Fibroblast of pulmonary artery (primary cell): ENCODE data around the gene PKP4.
"Not testable (repeated sequence)": the region's sequence is repeated elsewhere in the genome, so short reads cannot be mapped to it uniquely, and the experiment has no call there.

ENCODE experiments used
- DNase-seq: peaks from one replicate; pipeline ENCODE4 v3.0.0-alpha.2; 2010; ENCODE audit warnings: low read depth
- H3K4me3 ChIP-seq: replicated peaks from 2 replicates; pipeline ENCODE4 v1.5.1; 2011; ENCODE audit warnings: low read depth, mild to moderate bottlenecking, control low read depth, low read length, moderate library complexity
- TF ChIP-seq, protein P1 (sequence below): IDR thresholded peaks from 2 replicates; pipeline ENCODE4 v1.5.1; 2011; ENCODE audit warnings: mild to moderate bottlenecking, control low read depth, low read length, inconsistent platforms; ENCODE audit errors: missing control alignments

Gene PKP4

DNA sequence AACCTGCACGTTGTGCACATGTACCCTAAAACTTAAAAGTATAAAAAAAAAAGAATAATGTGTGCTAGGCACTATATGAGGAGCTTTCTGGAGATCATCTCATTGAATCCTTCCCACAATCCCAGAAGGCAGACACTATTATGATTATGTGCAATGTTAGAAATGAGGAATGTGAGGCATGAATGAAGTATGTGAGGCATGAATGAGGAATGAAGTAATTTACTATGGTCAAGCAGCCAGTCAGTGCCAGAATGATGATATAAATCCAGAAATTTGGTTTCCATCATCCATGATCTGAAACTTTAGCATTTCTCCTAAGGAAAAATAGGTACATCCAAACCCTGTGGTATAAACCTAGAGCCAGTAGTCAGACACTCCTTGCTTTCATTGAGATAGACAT, 42.2 kb upstream of the PKP4 start:
- DNase-seq: peak; percentile 42
- H3K4me3 ChIP-seq: no peak overlapping the region
- TF ChIP-seq, protein P1, sequence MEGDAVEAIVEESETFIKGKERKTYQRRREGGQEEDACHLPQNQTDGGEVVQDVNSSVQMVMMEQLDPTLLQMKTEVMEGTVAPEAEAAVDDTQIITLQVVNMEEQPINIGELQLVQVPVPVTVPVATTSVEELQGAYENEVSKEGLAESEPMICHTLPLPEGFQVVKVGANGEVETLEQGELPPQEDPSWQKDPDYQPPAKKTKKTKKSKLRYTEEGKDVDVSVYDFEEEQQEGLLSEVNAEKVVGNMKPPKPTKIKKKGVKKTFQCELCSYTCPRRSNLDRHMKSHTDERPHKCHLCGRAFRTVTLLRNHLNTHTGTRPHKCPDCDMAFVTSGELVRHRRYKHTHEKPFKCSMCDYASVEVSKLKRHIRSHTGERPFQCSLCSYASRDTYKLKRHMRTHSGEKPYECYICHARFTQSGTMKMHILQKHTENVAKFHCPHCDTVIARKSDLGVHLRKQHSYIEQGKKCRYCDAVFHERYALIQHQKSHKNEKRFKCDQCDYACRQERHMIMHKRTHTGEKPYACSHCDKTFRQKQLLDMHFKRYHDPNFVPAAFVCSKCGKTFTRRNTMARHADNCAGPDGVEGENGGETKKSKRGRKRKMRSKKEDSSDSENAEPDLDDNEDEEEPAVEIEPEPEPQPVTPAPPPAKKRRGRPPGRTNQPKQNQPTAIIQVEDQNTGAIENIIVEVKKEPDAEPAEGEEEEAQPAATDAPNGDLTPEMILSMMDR: no peak

GRCh38 chr2:158432117-158432516, 24.6 kb upstream of the PKP4 start:
- no peak for DNase-seq
- TF ChIP-seq, protein P1: no peak
- H3K4me3 ChIP-seq: no peak overlapping the region

DNA sequence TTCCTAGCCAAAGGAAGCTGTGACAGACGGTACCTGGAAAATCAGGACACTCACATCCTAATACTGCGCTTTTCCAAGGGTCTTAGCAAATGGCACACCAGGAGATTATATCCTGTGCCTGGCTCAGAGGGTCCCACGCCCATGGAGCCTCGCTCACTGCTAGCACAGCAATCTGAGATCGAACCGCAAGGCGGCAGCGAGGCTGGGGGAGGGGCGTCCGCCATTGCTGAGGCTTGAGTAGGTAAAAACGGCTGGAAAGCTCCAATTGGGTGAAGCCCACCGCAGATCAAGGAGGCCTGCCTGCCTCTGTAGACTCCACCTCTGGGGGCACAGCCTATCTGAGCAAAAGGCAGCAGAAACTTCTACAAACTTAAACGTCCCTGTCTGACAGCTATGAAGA, 23.0 kb upstream of the PKP4 start:
- not testable (repeated sequence) for DNase-seq, H3K4me3 ChIP-seq

GRCh38 chr2:158439062-158439461, 17.7 kb upstream of the PKP4 start:
- not testable (repeated sequence) for H3K4me3 ChIP-seq, DNase-seq

DNA sequence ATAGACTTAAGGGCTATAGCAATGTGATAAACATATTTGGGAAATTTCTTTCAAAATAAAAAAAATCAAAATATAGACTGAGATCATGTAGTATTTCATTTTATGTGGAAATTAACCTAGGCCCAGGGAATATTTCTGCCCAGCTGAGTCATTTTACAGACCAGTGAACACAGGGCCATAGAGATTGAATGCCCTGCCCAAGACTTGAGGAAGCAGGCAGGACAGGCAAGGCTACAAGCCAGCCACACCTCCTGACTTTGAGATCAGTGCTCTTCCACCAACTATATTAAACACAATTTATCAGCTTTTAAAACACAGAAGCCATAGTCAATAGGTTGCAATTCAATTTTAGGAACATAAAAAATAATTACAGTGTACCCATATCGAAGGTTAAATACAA, 13.1 kb upstream of the PKP4 start:
- DNase-seq: no peak
- TF ChIP-seq, protein P1: no peak
- no peak overlapping the region for H3K4me3 ChIP-seq

- H3K4me3 ChIP-seq: peak overlapping the region; percentile 76
- DNase-seq: peak; percentile 65
- TF ChIP-seq, protein P1: no peak
These were observed 507 bp downstream of the PKP4 start for GRCh38 chr2:158457092-158457825.

GRCh38 chr2:158457826-158458616, 1.3 kb downstream of the PKP4 start:
- TF ChIP-seq, protein P1: no peak
- peak overlapping the region; percentile 76 for H3K4me3 ChIP-seq
- DNase-seq: peak; percentile 56

DNA sequence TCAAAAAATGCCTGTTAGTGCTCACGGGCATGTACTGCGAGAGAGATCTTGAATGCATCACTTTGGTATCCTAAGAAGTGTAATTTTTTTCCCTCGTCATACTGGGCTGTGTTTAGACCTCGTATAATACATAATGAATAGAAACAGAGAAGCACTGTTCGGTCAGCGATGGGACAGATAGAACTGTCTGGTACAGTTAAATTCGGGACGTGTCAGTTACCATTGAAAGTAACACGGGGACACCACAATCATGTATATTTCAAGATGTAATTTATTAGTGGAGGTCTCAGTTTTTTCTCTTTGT, 1.8 kb downstream of the PKP4 start:
- peak; percentile 9 for DNase-seq
- H3K4me3 ChIP-seq: peak overlapping the region; percentile 76
- TF ChIP-seq, protein P1: no peak
